GM18951 (cell line): ENCODE measurements around the gene AMFR.

Experiments used
- POLR2A ChIP-seq: IDR thresholded peaks from 4 replicates; pipeline ENCODE4 v1.6.1; 2011; ENCODE audit warnings: mild to moderate bottlenecking; ENCODE audit not compliant: insufficient read length, insufficient read depth; ENCODE audit errors: extremely low read depth
- in situ Hi-C: fragments of 300-500 bp; cut with MboI; formaldehyde crosslinking; loops from one replicate; pipeline ENCODE4 v1.12.0; 2022; ENCODE audit warnings: low sequenced_read_pairs, mixed read lengths, inconsistent platforms; ENCODE audit not compliant: unreplicated experiment

Gene AMFR

DNA sequence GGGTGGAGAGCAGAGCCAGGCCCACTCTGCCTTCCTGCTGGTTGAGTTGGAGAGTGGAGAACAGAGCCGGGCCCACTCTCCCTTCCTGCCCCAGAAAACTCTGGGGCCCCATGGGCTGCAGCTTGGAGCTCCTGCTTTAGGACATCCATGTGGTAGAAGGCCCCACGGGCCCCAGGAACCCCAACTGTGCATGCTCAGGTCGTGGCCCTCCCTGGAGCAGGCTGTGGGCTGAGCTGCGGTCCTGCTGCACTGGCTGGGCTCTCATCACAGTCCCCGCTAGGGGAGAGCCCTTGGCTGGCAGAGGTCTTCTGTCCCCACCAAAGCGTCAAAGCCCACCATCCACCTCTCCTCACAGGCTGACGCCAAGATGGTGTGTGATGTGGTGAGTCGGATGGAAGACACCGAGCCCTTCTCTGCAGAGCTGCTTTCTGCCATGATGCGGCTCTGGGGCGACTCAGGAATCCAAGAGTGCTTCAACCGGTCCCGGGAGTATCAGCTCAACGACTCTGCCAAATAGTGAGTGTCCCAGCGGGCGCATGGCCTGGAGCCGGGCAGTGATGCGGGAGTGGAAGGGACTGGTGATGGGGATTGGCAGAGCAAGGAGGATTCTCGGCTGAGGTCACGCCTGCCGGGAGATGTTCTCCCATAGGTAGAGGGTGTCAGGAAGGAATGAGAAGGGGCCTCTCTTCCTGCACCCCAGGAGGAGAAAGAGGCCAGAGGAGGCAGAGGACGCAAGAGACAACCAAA lies 96.9 kb downstream of the AMFR start:
- in situ Hi-C loops, result no loop called here
- no peak for TF ChIP-seq POLR2A

DNA sequence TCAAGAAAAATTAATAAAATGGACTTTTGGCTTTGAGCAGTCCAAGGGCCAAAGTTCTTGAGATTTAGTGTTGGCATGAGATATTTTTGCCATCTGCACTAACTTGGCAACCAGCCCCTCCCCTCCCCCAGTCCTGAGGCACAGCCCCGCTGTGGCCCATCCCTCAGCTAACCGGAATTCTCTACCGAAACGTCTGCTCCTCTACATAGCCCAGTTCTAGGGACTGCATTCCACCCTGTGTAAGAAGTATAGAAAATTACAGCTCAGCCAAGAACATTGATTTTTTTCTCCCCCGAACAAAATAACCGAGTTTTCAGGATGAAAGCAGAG lies 97.5 kb downstream of the AMFR start:
- TF ChIP-seq POLR2A, result no peak
- in situ Hi-C loops, result no loop called here

DNA sequence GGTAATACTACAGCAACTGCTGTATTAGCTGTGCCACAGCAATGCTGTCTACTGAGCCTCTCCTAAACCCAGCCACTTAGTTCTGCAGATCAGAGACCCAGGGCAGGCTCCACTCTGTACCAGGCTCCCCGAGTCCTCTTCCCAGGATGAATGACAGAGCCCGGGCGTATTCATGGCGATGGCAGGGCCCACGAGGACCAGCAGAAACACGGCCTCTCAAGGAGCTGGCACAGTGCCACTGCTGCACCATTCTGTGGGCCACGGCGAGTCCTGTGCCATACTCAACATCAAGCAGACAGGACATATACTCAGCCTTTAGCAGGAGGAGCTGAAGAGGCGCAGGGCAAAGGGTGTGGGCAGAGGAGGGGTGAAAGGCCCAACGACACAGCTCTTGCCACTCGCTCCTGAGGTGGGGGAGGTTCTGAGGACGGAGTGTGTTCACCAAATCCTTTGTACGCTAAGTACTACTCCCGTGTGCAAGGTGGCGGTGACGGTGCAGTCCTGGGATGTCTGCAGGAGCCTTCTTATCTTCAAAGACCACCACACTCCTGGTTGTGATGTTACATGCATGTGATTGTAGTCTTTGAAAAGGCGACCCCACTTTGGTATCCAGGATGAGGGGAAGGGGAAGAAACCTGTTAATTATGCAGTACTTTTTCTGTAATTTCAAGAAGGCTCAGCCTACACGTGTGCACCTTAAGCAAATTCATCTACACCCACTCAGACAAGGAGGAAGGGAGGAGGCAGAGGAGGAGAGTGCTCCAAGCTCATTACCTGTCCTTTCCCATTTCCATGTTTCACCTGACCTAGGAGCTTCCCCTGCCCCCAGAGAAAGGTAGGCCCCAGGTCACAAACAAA lies 98.0 kb downstream of the AMFR start:
- in situ Hi-C loops, result no loop called here
- TF ChIP-seq POLR2A, result no peak

DNA sequence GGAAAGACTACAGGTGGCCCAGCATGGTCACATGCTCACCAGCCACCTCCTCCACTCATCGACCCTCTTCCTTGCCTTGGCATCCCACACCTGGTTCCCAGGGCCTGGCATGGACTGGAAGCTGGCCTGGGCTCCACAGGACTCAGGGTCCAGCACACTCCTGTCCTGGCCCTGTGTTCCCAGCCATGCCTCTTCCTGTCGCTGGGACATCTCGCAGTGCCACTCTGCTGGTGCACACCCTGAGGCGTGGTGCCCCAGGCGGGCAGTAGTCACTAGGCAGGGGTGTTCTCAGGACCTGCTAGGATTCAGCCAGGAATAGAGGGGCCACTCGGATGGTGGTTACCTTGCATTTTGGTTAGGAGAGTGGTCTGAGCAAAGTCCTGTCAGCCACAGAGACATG lies 99.4 kb downstream of the AMFR start:
- in situ Hi-C loops, result no loop called here
- no peak for TF ChIP-seq POLR2A

DNA sequence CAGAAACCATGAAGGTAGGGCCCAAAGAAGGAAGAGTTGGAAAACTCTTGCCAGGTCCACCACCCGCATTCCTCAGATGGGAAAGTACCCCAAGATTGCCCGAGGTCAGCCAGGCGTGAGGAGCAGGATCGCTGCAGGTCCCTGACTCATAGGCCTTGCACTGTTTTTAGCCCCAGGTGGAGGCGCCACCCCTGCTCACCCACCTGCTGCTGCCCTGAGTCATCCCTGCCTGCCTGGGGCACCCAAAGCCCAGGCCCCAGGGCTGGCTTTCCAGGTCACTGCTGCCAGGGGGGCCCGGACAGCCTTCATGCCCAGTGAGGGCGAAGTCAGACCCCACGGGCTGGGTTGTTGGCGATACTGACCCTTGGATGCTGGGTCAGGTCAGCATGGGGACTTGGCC lies 100.9 kb downstream of the AMFR start:
- TF ChIP-seq POLR2A, result no peak
- in situ Hi-C loops, result no loop called here

DNA sequence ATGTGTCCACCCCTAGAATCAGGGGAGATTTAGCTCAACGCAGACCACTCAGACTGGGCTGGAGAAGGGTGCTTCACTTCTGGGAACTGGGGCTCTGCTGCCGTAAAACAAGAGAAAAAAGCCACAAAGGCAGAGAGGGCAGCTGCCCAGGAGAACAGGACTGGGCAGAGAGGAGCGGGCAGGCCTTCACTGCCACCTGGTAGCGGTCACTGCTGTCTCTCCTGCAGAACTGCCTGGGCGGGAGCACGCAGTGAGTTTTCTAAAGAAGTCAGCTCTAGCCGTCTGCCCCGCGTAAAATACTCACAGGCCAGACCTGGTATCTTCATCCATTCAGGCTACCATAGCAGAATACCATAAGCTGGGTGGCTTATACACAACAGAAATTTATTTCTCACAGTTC lies 103.8 kb downstream of the AMFR start:
- no peak for TF ChIP-seq POLR2A
- in situ Hi-C loops, result no loop called here

DNA sequence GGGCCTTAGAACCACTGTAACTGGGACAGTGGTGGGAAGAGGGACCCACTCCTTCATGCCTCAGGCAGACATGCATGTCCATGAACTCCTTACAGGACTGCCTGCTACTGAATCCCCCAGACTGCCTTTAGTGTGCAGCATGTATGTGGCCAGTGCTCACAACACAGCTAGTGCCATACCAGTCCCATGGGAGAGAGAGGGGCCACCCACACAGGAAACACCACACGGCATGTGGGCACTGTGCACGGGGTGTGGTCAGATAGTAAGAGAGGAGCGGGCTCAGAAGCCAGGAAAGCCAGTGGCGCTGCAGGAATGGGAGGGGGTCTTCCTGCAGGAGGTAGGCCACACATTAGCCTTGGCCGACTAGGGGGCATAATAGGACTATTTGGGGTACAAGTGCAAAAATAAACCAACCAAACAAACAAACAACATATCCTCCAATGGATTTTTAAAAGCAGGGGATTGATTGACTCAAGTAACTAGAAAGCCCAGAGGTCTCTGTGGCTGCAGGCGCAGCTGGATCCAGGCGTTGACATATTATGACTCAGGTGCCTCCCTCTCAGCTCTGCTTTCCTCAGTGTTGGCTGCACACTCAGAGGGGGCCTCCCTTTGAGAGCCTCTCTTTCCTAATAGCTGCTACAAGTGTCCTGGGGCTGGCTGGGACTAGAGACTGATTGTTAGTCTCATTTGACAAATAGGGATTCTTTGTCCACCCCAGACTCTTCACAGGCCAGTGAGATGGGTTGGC lies 104.4 kb downstream of the AMFR start:
- in situ Hi-C loops, result no loop called here
- no peak for TF ChIP-seq POLR2A

DNA sequence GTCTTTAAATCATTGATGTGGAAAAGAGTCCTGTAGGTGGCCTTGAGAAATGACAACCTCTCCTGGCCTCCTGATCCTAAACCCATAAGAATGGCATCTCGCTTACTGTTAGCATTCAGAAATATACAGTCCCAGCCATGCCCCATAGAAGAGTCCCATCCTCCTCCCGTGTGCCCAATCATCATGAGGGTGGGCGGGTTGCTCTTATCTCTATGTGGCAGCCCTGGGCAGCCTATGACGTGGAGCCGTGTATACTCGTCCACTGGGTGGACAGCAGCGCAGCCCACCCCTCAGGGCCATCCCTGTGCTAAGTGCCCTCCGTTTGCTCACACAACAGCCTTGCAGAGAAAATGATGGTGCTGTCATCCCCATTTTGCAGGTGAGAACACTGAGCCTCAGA lies 105.3 kb downstream of the AMFR start:
- in situ Hi-C loops, result no loop called here
- no peak for TF ChIP-seq POLR2A

DNA sequence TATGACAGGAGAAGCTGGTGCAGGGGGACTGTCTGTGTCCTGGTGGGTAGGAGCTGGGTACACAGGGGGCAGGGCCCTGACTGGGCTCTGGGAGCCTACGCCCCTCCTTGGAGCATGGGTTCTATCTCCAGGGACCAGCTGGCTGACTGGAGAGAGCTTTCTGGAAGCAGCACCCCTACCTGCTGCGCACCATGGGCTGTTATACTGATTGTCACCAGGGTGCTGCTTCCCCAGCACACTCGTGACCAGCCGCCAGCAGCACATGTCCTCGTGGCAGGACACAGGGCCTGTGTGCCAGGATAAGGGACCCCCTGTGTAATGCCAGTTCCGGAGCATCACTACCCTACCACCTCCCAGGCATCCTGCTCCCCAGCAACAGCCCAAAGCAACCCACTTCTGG lies 106.0 kb downstream of the AMFR start:
- in situ Hi-C loops, result loop anchor here (10.0 kb wide), 1 partner anchor 375 kb away; no protein-coding TSS in a partner anchor
- TF ChIP-seq POLR2A, result no peak

DNA sequence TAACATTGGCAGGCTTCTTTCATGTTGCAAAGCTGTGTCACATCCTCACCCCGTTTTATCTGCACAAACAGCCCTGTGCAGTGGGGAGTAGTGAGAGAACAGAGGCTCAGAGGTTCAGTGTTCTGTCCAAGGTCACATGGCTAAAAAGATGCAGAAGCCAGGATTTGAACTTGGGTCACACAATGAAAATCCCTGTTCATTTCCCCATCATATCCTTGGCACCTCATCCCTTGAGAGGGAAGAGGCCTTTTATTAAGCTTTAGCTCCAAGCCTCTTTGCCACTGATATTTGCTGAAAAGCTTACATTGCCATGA lies 106.6 kb downstream of the AMFR start:
- TF ChIP-seq POLR2A, result no peak
- in situ Hi-C loops, result loop anchor here (10.0 kb wide), 1 partner anchor 374 kb away; no protein-coding TSS in a partner anchor

DNA sequence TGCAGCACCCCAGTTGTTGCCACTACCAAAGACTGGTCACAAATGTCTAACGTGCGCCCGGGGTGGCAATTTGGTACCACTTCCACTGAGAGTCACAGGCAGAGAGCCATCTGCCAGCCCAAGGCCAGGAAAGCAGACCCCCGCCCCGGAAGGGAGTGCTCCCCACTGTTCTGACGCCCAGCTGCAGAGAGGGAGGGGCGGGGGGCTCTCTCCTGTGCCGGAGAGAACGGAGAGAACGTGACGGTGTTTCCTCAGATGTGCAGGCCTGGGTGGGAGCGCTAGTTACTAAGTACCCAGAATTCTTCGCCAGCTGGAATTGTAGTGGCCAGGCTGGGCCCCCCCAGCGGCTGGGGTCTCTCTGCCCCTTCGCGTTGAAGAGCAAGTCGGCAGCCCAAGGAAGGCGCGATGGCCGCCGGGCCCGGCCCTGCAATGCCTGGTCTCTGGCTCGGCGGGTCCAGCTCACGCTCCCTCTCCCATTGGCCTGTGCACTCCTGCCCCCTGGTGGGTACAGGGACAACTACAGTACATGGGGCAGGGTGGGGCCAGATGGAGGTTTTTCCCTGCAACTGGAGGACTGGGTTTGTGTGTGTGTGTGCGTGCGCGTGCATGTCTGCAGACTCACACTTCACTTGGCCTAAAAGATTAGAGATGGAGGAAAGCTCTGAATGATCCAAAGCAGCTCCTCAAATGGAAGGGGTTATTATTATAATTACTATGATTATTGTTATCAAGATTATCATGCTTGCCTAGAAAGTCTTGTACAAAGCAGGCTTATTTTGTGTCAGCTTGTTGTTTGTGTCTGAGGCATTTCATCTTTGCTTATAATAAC lies 107.1 kb downstream of the AMFR start:
- in situ Hi-C loops, result loop anchor here (10.0 kb wide), 1 partner anchor 373 kb away; no protein-coding TSS in a partner anchor

DNA sequence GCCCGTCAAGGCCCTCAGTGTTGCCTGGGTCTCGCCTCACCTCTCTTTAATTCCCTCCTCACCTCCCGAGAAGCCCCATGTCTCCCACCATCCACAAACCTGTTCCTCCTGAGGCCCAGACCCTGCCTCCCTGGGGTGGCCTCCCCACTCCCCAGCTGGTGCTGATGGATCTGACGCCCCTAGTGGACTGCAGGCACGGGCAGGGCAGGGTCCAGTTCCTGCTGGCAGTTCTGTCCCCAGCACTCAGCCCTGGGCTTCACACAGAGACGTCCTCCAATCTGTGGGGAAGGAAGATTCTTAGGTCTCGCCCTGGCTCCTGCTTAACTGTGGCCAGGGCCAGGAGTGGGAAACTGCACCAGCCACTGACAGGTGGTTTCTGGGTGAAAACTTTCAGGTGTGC lies 108.8 kb downstream of the AMFR start:
- in situ Hi-C loops, result loop anchor here (10.0 kb wide), 1 partner anchor 372 kb away; no protein-coding TSS in a partner anchor

More for the DNA sequence above, 107.1 kb downstream of the AMFR start:
- no peak for TF ChIP-seq POLR2A

More for the DNA sequence above, 108.8 kb downstream of the AMFR start:
- no peak for TF ChIP-seq POLR2A
